IPS-18a (cell line): ENCODE measurements around the gene MAK.

ENCODE experiments used
- H3K27ac ChIP-seq: one replicate; pipeline ENCODE4 v1.5.1; 2013; ENCODE audit warnings: low read length
- H3K27me3 ChIP-seq: one replicate; pipeline ENCODE4 v1.6.1; 2013; ENCODE audit warnings: mild to moderate bottlenecking, low read length; ENCODE audit not compliant: control insufficient read depth, insufficient read depth
- H3K36me3 ChIP-seq: one replicate; pipeline ENCODE4 v1.6.1; 2013; ENCODE audit warnings: low read depth, low read length; ENCODE audit not compliant: control insufficient read depth
- H3K4me1 ChIP-seq: one replicate; pipeline ENCODE4 v1.6.1; 2013; ENCODE audit warnings: low read depth, low read length; ENCODE audit not compliant: control insufficient read depth
- H3K4me3 ChIP-seq: one replicate; pipeline ENCODE4 v1.5.1; 2013; ENCODE audit warnings: low read length
- H3K9ac ChIP-seq: one replicate; pipeline ENCODE4 v1.6.1; 2013; ENCODE audit warnings: mild to moderate bottlenecking, low read length, moderate library complexity
- H3K9me3 ChIP-seq: one replicate; pipeline ENCODE4 v1.6.1; 2013; ENCODE audit warnings: low read depth, low read length; ENCODE audit not compliant: control insufficient read depth

MAK gene

GRCh38 chr6:10809098-10809497 lies 29.2 kb downstream of the MAK start:
- Histone ChIP-seq H3K4me3 (no peak overlapping the region), H3K27me3 (no peaks in the 10 kb centered on the region), H3K36me3 (no peaks in the 10 kb centered on the region), H3K4me1 (no peaks in the 10 kb centered on the region), H3K9me3 (no peaks in the 10 kb centered on the region), H3K27ac (no peak overlapping the region), H3K9ac (no peak overlapping the region)

- H3K9me3 ChIP-seq = no peaks in the 10 kb centered on the region
- no peaks in the 10 kb centered on the region for H3K4me1 ChIP-seq
- H3K27me3 ChIP-seq = no peaks in the 10 kb centered on the region
- H3K27ac ChIP-seq = no peak overlapping the region
- no peak overlapping the region for H3K9ac ChIP-seq
- H3K4me3 ChIP-seq = no peak overlapping the region
- H3K36me3 ChIP-seq = no peaks in the 10 kb centered on the region
Observed at GRCh38 chr6:10808376-10808775, 30.0 kb downstream of the MAK start.

- Histone ChIP-seq H3K4me3 (no peak overlapping the region), H3K4me1 (no peaks in the 10 kb centered on the region), H3K9ac (no peak overlapping the region), H3K36me3 (no peaks in the 10 kb centered on the region), H3K9me3 (no peaks in the 10 kb centered on the region), H3K27me3 (no peaks in the 10 kb centered on the region), H3K27ac (no peak overlapping the region)
Observed at GRCh38 chr6:10801224-10801848, 37.0 kb downstream of the MAK start.

- no peak overlapping the region for H3K27ac ChIP-seq
- H3K36me3 ChIP-seq = no peaks in the 10 kb centered on the region
- no peak overlapping the region for H3K4me3 ChIP-seq
- H3K4me1 ChIP-seq = no peaks in the 10 kb centered on the region
- H3K9ac ChIP-seq = no peak overlapping the region
- no peaks in the 10 kb centered on the region for H3K27me3 ChIP-seq
- no peaks in the 10 kb centered on the region for H3K9me3 ChIP-seq
Observed at GRCh38 chr6:10800810-10801209, 37.5 kb downstream of the MAK start.

GRCh38 chr6:10794239-10794638 lies 44.1 kb downstream of the MAK start:
- no peaks in the 10 kb centered on the region for H3K27me3 ChIP-seq
- H3K27ac ChIP-seq = no peak overlapping the region
- no peak overlapping the region for H3K4me3 ChIP-seq
- no peaks in the 10 kb centered on the region for H3K9me3 ChIP-seq
- no peaks in the 10 kb centered on the region for H3K4me1 ChIP-seq
- H3K36me3 ChIP-seq = no peaks in the 10 kb centered on the region
- no peak overlapping the region for H3K9ac ChIP-seq

GRCh38 chr6:10793695-10794094 lies 44.6 kb downstream of the MAK start:
- Histone ChIP-seq H3K4me1 (no peaks in the 10 kb centered on the region), H3K9ac (no peak overlapping the region), H3K27ac (no peak overlapping the region), H3K9me3 (no peaks in the 10 kb centered on the region), H3K36me3 (peaks cover 5% of the 10 kb centered on the region), H3K4me3 (no peak overlapping the region), H3K27me3 (no peaks in the 10 kb centered on the region)

- peaks cover 5% of the 10 kb centered on the region for H3K36me3 ChIP-seq
- no peak overlapping the region for H3K4me3 ChIP-seq
- H3K27me3 ChIP-seq = no peaks in the 10 kb centered on the region
- H3K27ac ChIP-seq = no peak overlapping the region
- H3K4me1 ChIP-seq = no peaks in the 10 kb centered on the region
- H3K9me3 ChIP-seq = no peaks in the 10 kb centered on the region
- H3K9ac ChIP-seq = no peak overlapping the region
Observed at GRCh38 chr6:10793035-10793434, 45.3 kb downstream of the MAK start.

GRCh38 chr6:10792101-10792500 lies 46.2 kb downstream of the MAK start:
- Histone ChIP-seq H3K27me3 (no peaks in the 10 kb centered on the region), H3K27ac (no peak overlapping the region), H3K4me3 (no peak overlapping the region), H3K36me3 (peaks cover 5% of the 10 kb centered on the region), H3K9ac (no peak overlapping the region), H3K4me1 (no peaks in the 10 kb centered on the region), H3K9me3 (no peaks in the 10 kb centered on the region)

GRCh38 chr6:10791673-10792072 lies 46.7 kb downstream of the MAK start:
- no peaks in the 10 kb centered on the region for H3K9me3 ChIP-seq
- no peaks in the 10 kb centered on the region for H3K27me3 ChIP-seq

GRCh38 chr6:10779076-10779475 lies 59.3 kb downstream of the MAK start:
- H3K36me3 ChIP-seq = peaks cover 7% of the 10 kb centered on the region

More at GRCh38 chr6:10791673-10792072, 46.7 kb downstream of the MAK start:
- Histone ChIP-seq H3K27ac (no peak overlapping the region), H3K36me3 (peaks cover 5% of the 10 kb centered on the region), H3K4me1 (no peaks in the 10 kb centered on the region), H3K4me3 (no peak overlapping the region), H3K9ac (no peak overlapping the region)

GRCh38 chr6:10778230-10778629 lies 60.1 kb downstream of the MAK start:
- Histone ChIP-seq H3K4me3 (no peak overlapping the region), H3K36me3 (peaks cover 7% of the 10 kb centered on the region), H3K27me3 (no peaks in the 10 kb centered on the region), H3K9me3 (no peaks in the 10 kb centered on the region), H3K27ac (no peak overlapping the region), H3K9ac (no peak overlapping the region), H3K4me1 (no peaks in the 10 kb centered on the region)

More at GRCh38 chr6:10779076-10779475, 59.3 kb downstream of the MAK start:
- Histone ChIP-seq H3K9me3 (no peaks in the 10 kb centered on the region), H3K9ac (no peak overlapping the region), H3K27me3 (no peaks in the 10 kb centered on the region), H3K4me1 (no peaks in the 10 kb centered on the region), H3K4me3 (no peak overlapping the region), H3K27ac (no peak overlapping the region)

GRCh38 chr6:10771371-10771894 lies 66.9 kb downstream of the MAK start:
- peaks cover 33% of the 10 kb centered on the region for H3K36me3 ChIP-seq
- no peaks in the 10 kb centered on the region for H3K9me3 ChIP-seq
- H3K27me3 ChIP-seq = no peaks in the 10 kb centered on the region
- no peaks in the 10 kb centered on the region for H3K4me1 ChIP-seq
- H3K4me3 ChIP-seq = no peak overlapping the region
- H3K27ac ChIP-seq = no peak overlapping the region
- no peak overlapping the region for H3K9ac ChIP-seq
